NCI-H460 (cell line): Measurements from ENCODE around the gene NUDCD2. TPM values are rescaled to one million over a fixed set of nuclear protein-coding genes. Genes with fewer than 3 reads are reported as not detected.
"Not testable (repeated sequence)": the region's sequence is repeated elsewhere in the genome, so short reads cannot be mapped to it uniquely, and the experiment has no call there.

Experiments
- DNase-seq: peaks from one replicate; pipeline ENCODE4 v3.0.0-alpha.2; 2016; ENCODE audit warnings: low read depth; ENCODE audit errors: extremely low read depth
- small RNA-seq, 2 experiments: library from RNA; depleted of rRNA; stranded (forward); fragments of <200 nt; gene quantifications; one replicate each; pipeline ENCODE3, GENCODE V24; 2014
- total RNA-seq: library from RNA; depleted of rRNA; stranded (reverse); fragments of >200 nt; shearing (Covaris generic); gene quantifications from 2 replicates; pipeline ENCODE4 v1.2.3, GENCODE V29; 2014; rRNA removed

The NUDCD2 gene
- total RNA-seq, 1 experiment from 2014 or later, result 31.0 TPM

- DNase-seq, result no peak
Measured at GRCh38 chr5:163434401-163434866, 25.5 kb downstream of the NUDCD2 start.

GRCh38 chr5:163433271-163433670 lies 26.6 kb downstream of the NUDCD2 start:
- DNase-seq, result no peak

- DNase-seq, result no peak
Measured at GRCh38 chr5:163432544-163432943, 27.4 kb downstream of the NUDCD2 start.

GRCh38 chr5:163426128-163426527 lies 33.8 kb downstream of the NUDCD2 start:
- DNase-seq, result not testable (repeated sequence)

GRCh38 chr5:163424836-163425235 lies 35.1 kb downstream of the NUDCD2 start:
- no peak for DNase-seq

- DNase-seq, result not testable (repeated sequence)
Measured at GRCh38 chr5:163415673-163416072, 44.2 kb downstream of the NUDCD2 start.

GRCh38 chr5:163410505-163410904 lies 49.4 kb downstream of the NUDCD2 start:
- DNase-seq, result no peak

- no peak for DNase-seq
Measured at GRCh38 chr5:163409384-163409783, 50.5 kb downstream of the NUDCD2 start.

- peak; percentile 57 for DNase-seq
Measured at GRCh38 chr5:163408311-163408923, 51.5 kb downstream of the NUDCD2 start.

GRCh38 chr5:163407034-163407655 lies 52.8 kb downstream of the NUDCD2 start:
- no peak for DNase-seq

- no peak for DNase-seq
Measured at GRCh38 chr5:163404364-163405173, 55.3 kb downstream of the NUDCD2 start.

GRCh38 chr5:163402007-163402406 lies 57.9 kb downstream of the NUDCD2 start:
- no peak for DNase-seq

- DNase-seq, result no peak
Measured at GRCh38 chr5:163401271-163401670, 58.6 kb downstream of the NUDCD2 start.

GRCh38 chr5:163399923-163400322 lies 60.0 kb downstream of the NUDCD2 start:
- DNase-seq, result no peak

GRCh38 chr5:163397354-163397753 lies 62.5 kb downstream of the NUDCD2 start:
- DNase-seq, result no peak

GRCh38 chr5:163396818-163397340 lies 63.0 kb downstream of the NUDCD2 start:
- DNase-seq, result not testable (repeated sequence)

Small RNA genes within 50 kb of the gene (small RNA-seq; reads per million reads assigned to genes)
- gene AC008723.1, result 0 reads per million in 2 experiments

Other genes with a start within 250 kb of the NUDCD2 start
- 281 and 296 TPM in 2 replicates for gene CCNG1, start 22.5 kb downstream of the NUDCD2 start, total RNA-seq
- 75.7 and 78.2 TPM in 2 replicates for gene HMMR, start 530 bp upstream of the NUDCD2 start, total RNA-seq
- gene MAT2B, start 45.5 kb upstream of the NUDCD2 start, total RNA-seq, result 61.8 and 65.3 TPM in 2 replicates